C4-2B (cell line): Measurements from ENCODE around the gene C11orf68.

Experiments
- CTCF ChIP-seq: fragments of 450-650 bp; conservative IDR thresholded peaks from 2 replicates; pipeline ENCODE4 v1.5.1; 2017; ENCODE audit warnings: mild to moderate bottlenecking
- ZFX ChIP-seq: fragments of 450-650 bp; IDR thresholded peaks from 2 replicates; pipeline ENCODE4 v1.6.1; 2017

GRCh38 chr11:65921033-65921555, 2.2 kb upstream of the C11orf68 start:
- TF ChIP-seq CTCF, result no peak
- no peak for TF ChIP-seq ZFX
